SK-N-SH (cell line): ENCODE data around the gene CEP131. TPM values are rescaled to one million over a fixed set of nuclear protein-coding genes. Genes with fewer than 3 reads are reported as not detected.

Experiments
- CTCF ChIA-PET: fragments of 300-600, 350-600 bp; formaldehyde crosslinking; extraction: SDS; loops from one replicate; lab custom pipeline; 2021; lab: Yijun Ruan, JAX
- POLR2A ChIA-PET: fragments of 350-600 bp; sonication (Branson Sonifier 250); formaldehyde crosslinking; extraction: SDS; loops from one replicate; lab custom pipeline; 2020; ENCODE audit warnings: antibody characterized with exemption, inconsistent platforms; lab: Yijun Ruan, JAX
- DNase-seq: peaks from one replicate; pipeline ENCODE4 v3.0.0; 2012
- H2AFZ ChIP-seq: fragments of 200-600 bp; sonication (generic); 2 replicates; pipeline ENCODE4 v1.8.1; 2016; ENCODE audit warnings: antibody characterized with exemption, mild to moderate bottlenecking, low read depth
- H3F3A ChIP-seq: fragments of 200-600 bp; sonication (generic); replicated peaks from 2 replicates; pipeline ENCODE3; 2016; ENCODE audit warnings: antibody characterized with exemption, mild to moderate bottlenecking; ENCODE audit not compliant: insufficient read depth
- H3K27ac ChIP-seq, 2 experiments: fragments of 200-500 bp in 1 of 2; fragments of 200-600 bp in 1 of 2; sonication (Bioruptor generic) in 1 of 2; sonication (generic), shearing (Covaris generic) in 1 of 2; 2 replicates each; pipeline versions ENCODE4 v1.5.1 to v1.6.1; 2014 to 2016; ENCODE audit warnings: low read depth in 2 of 2, inconsistent platforms in 1 of 2, low read length in 1 of 2, mild to moderate bottlenecking in 1 of 2, mixed read lengths in 1 of 2
- H3K27me3 ChIP-seq: fragments of 200-600 bp; sonication (generic), shearing (Covaris generic); 2 replicates; pipeline ENCODE4 v1.6.1; 2016; ENCODE audit warnings: mixed run types; ENCODE audit not compliant: insufficient read depth
- H3K36me3 ChIP-seq, 2 experiments: fragments of 200-500 bp in 1 of 2; fragments of 200-600 bp in 1 of 2; sonication (Bioruptor generic) in 1 of 2; sonication (generic) in 1 of 2; replicated peaks in 1 of 2; 2 replicates each; pipeline versions ENCODE3 to v1.5.1; 2014 to 2016; ENCODE audit warnings: low read length in 1 of 2, mild to moderate bottlenecking in 1 of 2; ENCODE audit not compliant: insufficient read depth in 2 of 2, control insufficient read depth in 1 of 2
- H3K4me1 ChIP-seq, 2 experiments: fragments of 200-500 bp in 1 of 2; fragments of 200-600 bp in 1 of 2; sonication (Bioruptor generic) in 1 of 2; sonication (generic), shearing (Covaris generic) in 1 of 2; 2 replicates each; pipeline versions ENCODE4 v1.5.1 to v1.6.1; 2014 to 2016; ENCODE audit warnings: low read depth in 1 of 2, low read length in 1 of 2, mixed run types in 1 of 2; ENCODE audit not compliant: insufficient read depth in 2 of 2, control insufficient read depth in 1 of 2
- H3K4me2 ChIP-seq: fragments of 200-600 bp; sonication (generic), shearing (Covaris generic); 2 replicates; pipeline ENCODE4 v1.6.1; 2017; ENCODE audit warnings: mixed run types
- H3K4me3 ChIP-seq, 2 experiments: fragments of 200-500 bp in 1 of 2; fragments of 200-600 bp in 1 of 2; sonication (Bioruptor generic) in 1 of 2; sonication (generic), shearing (Covaris generic) in 1 of 2; 2 replicates each; pipeline versions ENCODE4 v1.5.1 to v1.8.1; 2014 to 2016; ENCODE audit warnings: low read depth in 2 of 2, inconsistent platforms in 1 of 2, low read length in 1 of 2, mild to moderate bottlenecking in 1 of 2, mixed read lengths in 1 of 2, moderate library complexity in 1 of 2
- H3K79me2 ChIP-seq: fragments of 200-600 bp; sonication (generic); 2 replicates; pipeline ENCODE4 v1.8.1; 2017; ENCODE audit warnings: mild to moderate bottlenecking; ENCODE audit not compliant: insufficient read depth
- H3K9ac ChIP-seq: fragments of 200-600 bp; sonication (generic); 2 replicates; pipeline ENCODE4 v1.6.1; 2017; ENCODE audit warnings: mixed run types
- H3K9me2 ChIP-seq: fragments of 200-600 bp; sonication (generic); 2 replicates; pipeline ENCODE4 v1.6.1; 2017; ENCODE audit warnings: mixed run types
- H3K9me3 ChIP-seq: fragments of 200-600 bp; sonication (generic); 2 replicates; pipeline ENCODE4 v1.6.1; 2017; ENCODE audit warnings: mixed run types, mild to moderate bottlenecking, moderate library complexity
- H4K20me1 ChIP-seq: fragments of 200-600 bp; sonication (generic); 2 replicates; pipeline ENCODE4 v1.6.1; 2017; ENCODE audit warnings: mild to moderate bottlenecking, mixed run types; ENCODE audit not compliant: insufficient read depth
- CHD2 ChIP-seq: fragments of 150-350 bp; IDR thresholded peaks from 2 replicates; pipeline ENCODE4 v1.6.1; 2018; ENCODE audit warnings: low read length; ENCODE audit not compliant: partially characterized antibody
- CTCF ChIP-seq: fragments of 200-600 bp; sonication (generic); IDR thresholded peaks from 2 replicates; pipeline ENCODE4 v1.6.1; 2017; ENCODE audit warnings: antibody characterized with exemption, mild to moderate bottlenecking, moderate library complexity
- FOSL2 ChIP-seq: IDR thresholded peaks from 2 replicates; pipeline ENCODE4 v1.4.0; 2012; ENCODE audit warnings: low read depth, mild to moderate bottlenecking, moderate library complexity, borderline replicate concordance
- FOXJ3 ChIP-seq: sonication (generic); formaldehyde crosslinking; IDR thresholded peaks from 2 replicates; pipeline ENCODE4 v1.5.1; 2020; ENCODE audit warnings: mild to moderate bottlenecking, missing genetic modification reagents
- FOXM1 ChIP-seq: IDR thresholded peaks from 2 replicates; pipeline ENCODE4 v1.4.0; 2012; ENCODE audit warnings: low read depth, mild to moderate bottlenecking
- MXI1 ChIP-seq: IDR thresholded peaks from 2 replicates; pipeline ENCODE4 v1.6.1; 2012; ENCODE audit warnings: mild to moderate bottlenecking, low read depth, low read length, improper control_type of control experiment
- POLR2AphosphoS5 ChIP-seq: IDR thresholded peaks from 2 replicates; pipeline ENCODE4 v1.6.1; 2012; ENCODE audit warnings: low read depth, low read length
- RAD21 ChIP-seq: IDR thresholded peaks from 2 replicates; pipeline ENCODE4 v1.6.1; 2012; ENCODE audit warnings: mild to moderate bottlenecking, low read length
- RFX5 ChIP-seq: IDR thresholded peaks from 2 replicates; pipeline ENCODE4 v1.6.1; 2012; ENCODE audit warnings: mild to moderate bottlenecking, improper control_type of control experiment, low read length
- SIN3A ChIP-seq: IDR thresholded peaks from 2 replicates; pipeline ENCODE4 v1.6.1; 2012; ENCODE audit warnings: low read depth, mild to moderate bottlenecking, low read length, moderate library complexity, borderline replicate concordance
- TAF1 ChIP-seq: IDR thresholded peaks from 2 replicates; pipeline ENCODE4 v1.6.1; 2012; ENCODE audit warnings: low read depth, mild to moderate bottlenecking, low read length, moderate library complexity, borderline replicate concordance
- TEAD4 ChIP-seq: IDR thresholded peaks from 2 replicates; pipeline ENCODE4 v1.4.0; 2012; ENCODE audit warnings: mild to moderate bottlenecking, borderline replicate concordance; ENCODE audit not compliant: insufficient read depth
- WGBS: methylation state at CpG from one replicate; pipeline ENCODE4 v1.1.6; 2017; ENCODE audit warnings: low lambda C conversion rate; 5-methylcytosine and 5-hydroxymethylcytosine counted together
- polyA plus RNA-seq, 3 experiments: library from polyadenylated mRNA; depleted of rRNA; stranded (reverse); fragments of >200 nt; gene quantifications; 2 replicates each; pipeline ENCODE4 v1.2.3, GENCODE V29; 2012
- TF ChIP-seq, protein P1 (sequence below): IDR thresholded peaks from 2 replicates; pipeline ENCODE4 v1.4.0; 2012; ENCODE audit warnings: low read depth
- TF ChIP-seq, protein P2 (sequence below): IDR thresholded peaks from 2 replicates; pipeline ENCODE4 v1.4.0; 2012; ENCODE audit warnings: low read depth, borderline replicate concordance

The CEP131 gene
- polyA plus RNA-seq, 1 of the 3 experiments (the other 2 are of a cell fraction), result 34.8 TPM

DNA sequence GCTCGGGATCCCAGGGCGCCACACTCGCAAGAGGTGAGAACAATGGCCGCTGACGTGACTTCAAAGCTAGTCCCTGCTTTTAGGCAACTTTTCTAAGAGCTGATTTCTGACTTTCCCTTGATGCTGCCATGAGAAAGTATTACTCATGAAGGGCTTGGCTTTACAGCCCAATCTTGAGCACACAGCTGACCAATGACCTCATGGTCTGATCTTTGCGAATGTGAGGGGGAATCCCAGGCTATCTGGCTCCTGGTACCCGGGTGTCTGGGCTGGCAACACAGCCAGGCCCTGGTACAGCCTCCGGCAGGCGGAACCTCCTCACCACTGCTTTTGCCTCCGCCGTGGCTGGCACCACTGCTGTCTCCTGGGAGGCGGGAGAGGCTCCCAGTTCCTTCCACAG, 33.9 kb upstream of the CEP131 start:
- H3K4me1 ChIP-seq, result peaks cover 0 to 30% of the 10 kb centered on the region in 2 experiments; a peak in 1 of 4 replicates
- no peak overlapping the region for H3K9ac ChIP-seq
- POLR2A ChIA-PET, result no interaction called here
- no peak overlapping the region for H3K4me3 ChIP-seq
- H3K36me3 ChIP-seq, result peaks cover 25 to 56% of the 10 kb centered on the region in 2 experiments
- no peaks in the 10 kb centered on the region for H3K9me2 ChIP-seq
- WGBS, result 78% methylated on average over 10 of the region's 12 CpGs
- H4K20me1 ChIP-seq, result peaks cover 16% of the 10 kb centered on the region
- H3K27ac ChIP-seq, result 0 out of 4 replicates have a peak overlapping the region, but pooled peaks of 1 of the 2 experiments have one; percentile 7
- H3F3A ChIP-seq, result no peaks in the 10 kb centered on the region
- TF ChIP-seq RFX5, result no peak
- TF ChIP-seq MXI1, result no peak
- no peak for TF ChIP-seq CHD2
- TF ChIP-seq RAD21, result no peak
- TF ChIP-seq TAF1, result no peak
- no peak for TF ChIP-seq FOSL2
- TF ChIP-seq FOXM1, result no peak
- TF ChIP-seq FOXJ3 (CRISPR knock-in tag), result no peak
- no peak for TF ChIP-seq POLR2AphosphoS5
- TF ChIP-seq, protein P1, sequence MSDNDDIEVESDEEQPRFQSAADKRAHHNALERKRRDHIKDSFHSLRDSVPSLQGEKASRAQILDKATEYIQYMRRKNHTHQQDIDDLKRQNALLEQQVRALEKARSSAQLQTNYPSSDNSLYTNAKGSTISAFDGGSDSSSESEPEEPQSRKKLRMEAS, result no peak
- TF ChIP-seq SIN3A, result no peak
- TF ChIP-seq, protein P2, sequence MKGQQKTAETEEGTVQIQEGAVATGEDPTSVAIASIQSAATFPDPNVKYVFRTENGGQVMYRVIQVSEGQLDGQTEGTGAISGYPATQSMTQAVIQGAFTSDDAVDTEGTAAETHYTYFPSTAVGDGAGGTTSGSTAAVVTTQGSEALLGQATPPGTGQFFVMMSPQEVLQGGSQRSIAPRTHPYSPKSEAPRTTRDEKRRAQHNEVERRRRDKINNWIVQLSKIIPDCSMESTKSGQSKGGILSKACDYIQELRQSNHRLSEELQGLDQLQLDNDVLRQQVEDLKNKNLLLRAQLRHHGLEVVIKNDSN, result no peak
- H3K4me2 ChIP-seq, result no peak overlapping the region
- DNase-seq, result no peak
- H3K27me3 ChIP-seq, result no peaks in the 10 kb centered on the region
- peaks cover 13% of the 10 kb centered on the region; the same call in 1 of the 2 replicates for H3K79me2 ChIP-seq
- no peaks in the 10 kb centered on the region for H3K9me3 ChIP-seq
- H2AFZ ChIP-seq, result no peak overlapping the region
- CTCF ChIA-PET, result interaction anchor here (0.8 to 11.3 kb wide), 12 partner anchors 13 to 1155 kb away, joined by 3 to 140 read pairs (median 4); partner anchors contain the start of genes FAAP100 and GAA

DNA sequence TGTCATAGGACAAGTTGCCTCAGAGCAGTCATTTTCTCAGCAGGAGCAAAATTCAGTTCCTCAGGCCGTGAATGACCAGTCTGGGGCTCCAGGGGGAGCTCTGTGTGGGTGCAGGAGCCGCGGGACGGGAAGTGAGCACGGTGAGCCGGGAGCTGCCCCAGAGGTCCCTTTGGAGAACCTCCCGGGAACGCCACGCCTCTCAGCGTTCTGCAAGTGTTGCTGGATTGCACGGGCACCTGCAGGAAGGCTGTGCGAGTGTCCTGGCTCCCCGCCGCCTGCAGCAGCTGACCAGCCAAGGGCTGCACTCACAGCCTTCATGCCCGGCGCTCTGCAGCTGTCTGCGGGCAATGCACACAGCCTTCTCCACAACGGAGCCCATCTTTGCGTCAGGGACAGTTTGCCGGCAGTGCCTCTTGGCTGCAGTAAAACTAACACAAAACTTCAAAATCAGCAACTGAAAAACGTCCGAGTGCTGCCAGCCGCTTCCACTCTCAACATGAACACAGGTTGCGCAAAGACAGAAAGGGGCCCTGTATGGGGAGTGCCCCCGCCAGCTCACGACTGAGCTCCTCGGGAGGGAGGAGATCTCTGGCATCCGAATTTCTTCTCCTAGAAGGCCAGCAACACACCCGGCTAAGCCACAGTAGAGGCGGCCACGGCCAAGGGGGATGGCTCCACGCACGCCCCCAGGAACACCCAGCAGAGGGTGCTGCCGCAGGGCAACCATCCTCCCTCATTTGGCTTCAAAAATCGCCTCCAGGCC, 32.4 kb upstream of the CEP131 start:
- POLR2A ChIA-PET, result no interaction called here
- DNase-seq, result no peak
- H3F3A ChIP-seq, result no peaks in the 10 kb centered on the region

More for the DNA sequence above, 32.4 kb upstream of the CEP131 start:
- H3K36me3 ChIP-seq, result peaks cover 33 to 55% of the 10 kb centered on the region in 2 experiments
- no peak overlapping the region for H3K4me3 ChIP-seq
- no peaks in the 10 kb centered on the region for H3K9me2 ChIP-seq
- no peak overlapping the region for H3K4me2 ChIP-seq
- H3K27ac ChIP-seq, result no peak overlapping the region
- CTCF ChIA-PET, result interaction anchor here (0.7 to 11.3 kb wide), 13 partner anchors 10 to 346 kb away, joined by 3 to 140 read pairs (median 7); partner anchors contain the start of genes NDUFAF8, SLC38A10 and TEPSIN
- no peak overlapping the region for H3K9ac ChIP-seq
- H3K4me1 ChIP-seq, result peaks cover 0 to 42% of the 10 kb centered on the region in 2 experiments; a peak in 1 of 4 replicates
- H3K9me3 ChIP-seq, result no peaks in the 10 kb centered on the region
- peaks cover 13% of the 10 kb centered on the region; the same call in 1 of the 2 replicates for H3K79me2 ChIP-seq
- no peaks in the 10 kb centered on the region for H3K27me3 ChIP-seq
- 83% methylated on average over 33 of the region's 35 CpGs for WGBS
- H2AFZ ChIP-seq, result no peak overlapping the region
- H4K20me1 ChIP-seq, result peaks cover 16% of the 10 kb centered on the region
- TF ChIP-seq RAD21, result peak; percentile 26; the same call in 1 of the 2 replicates
- no peak for TF ChIP-seq TEAD4
- no peak for TF ChIP-seq POLR2AphosphoS5
- TF ChIP-seq CTCF, result peak; percentile 36
